Endothelial cell of umbilical vein (primary cell): ENCODE measurements around the gene GALNT2.

ENCODE experiments used
- EZH2 ChIP-seq: IDR thresholded peaks from 2 replicates; pipeline ENCODE4 v1.6.1; 2012; ENCODE audit warnings: borderline replicate concordance, low read depth, mild to moderate bottlenecking, moderate library complexity, low read length, inconsistent platforms; ENCODE audit not compliant: severe bottlenecking
- FOS ChIP-seq: IDR thresholded peaks from 2 replicates; pipeline ENCODE4 v1.6.1; 2011; ENCODE audit warnings: mild to moderate bottlenecking, low read length, moderate library complexity, borderline replicate concordance; ENCODE audit not compliant: insufficient read depth
- GATA2 ChIP-seq: IDR thresholded peaks from 2 replicates; pipeline ENCODE4 v1.7.0; 2011; ENCODE audit warnings: low read depth, mild to moderate bottlenecking, moderate library complexity, mixed read lengths, low read length; ENCODE audit not compliant: insufficient read length, insufficient read depth
- JUN ChIP-seq: IDR thresholded peaks from 2 replicates; pipeline ENCODE4 v1.6.1; 2011; ENCODE audit warnings: borderline replicate concordance, low read depth; ENCODE audit not compliant: insufficient read length, insufficient read depth
- POLR2A ChIP-seq: IDR thresholded peaks from 2 replicates; pipeline ENCODE4 v1.6.1; 2012; ENCODE audit warnings: low read depth, mild to moderate bottlenecking, control low read depth, low read length
- POLR2AphosphoS5 ChIP-seq: IDR thresholded peaks from 2 replicates; pipeline ENCODE4 v1.6.1; 2012; ENCODE audit warnings: low read depth, mild to moderate bottlenecking, control low read depth, low read length, moderate library complexity; ENCODE audit not compliant: insufficient read depth
- TF ChIP-seq, protein P1 (sequence below), 2 donors: IDR thresholded peaks; 1 replicate in 1 of 2; 2 replicates in 1 of 2; pipeline ENCODE4 v1.5.1; 2011; ENCODE audit warnings: low read length in 2 of 2, mild to moderate bottlenecking in 2 of 2, moderate library complexity in 2 of 2, control low read depth in 1 of 2, inconsistent platforms in 1 of 2, low read depth in 1 of 2; ENCODE audit not compliant: insufficient read depth in 1 of 2; ENCODE audit errors: extremely low read depth in 1 of 2
- TF ChIP-seq, protein P2 (sequence below): IDR thresholded peaks from 2 replicates; pipeline ENCODE4 v1.6.1; 2011; ENCODE audit not compliant: insufficient read depth, insufficient read length

DNA sequence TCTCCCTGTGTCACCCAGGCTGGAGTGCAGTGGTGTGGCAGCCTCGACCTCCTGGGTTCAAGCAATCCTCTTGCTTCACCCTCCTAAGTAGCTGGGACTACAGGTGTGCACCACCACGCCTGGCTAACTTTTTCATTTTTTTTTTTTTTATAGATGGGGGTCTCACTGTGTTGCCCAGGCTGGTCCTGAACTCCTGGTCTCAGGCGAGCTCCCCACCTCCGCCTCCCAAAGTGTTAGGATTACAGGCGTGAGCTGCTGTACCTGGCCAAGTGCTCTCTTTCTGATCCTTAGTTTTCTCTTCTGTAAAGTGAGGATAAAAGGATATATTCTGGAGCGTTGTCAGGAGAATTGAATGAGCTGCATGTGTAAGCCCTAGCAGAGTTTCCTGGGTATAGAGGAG, 68.7 kb downstream of the GALNT2 start:
- TF ChIP-seq POLR2A (no peak), JUN (no peak), POLR2AphosphoS5 (no peak), EZH2 (no peak), GATA2 (no peak), FOS (no peak)
- TF ChIP-seq, protein P1, sequence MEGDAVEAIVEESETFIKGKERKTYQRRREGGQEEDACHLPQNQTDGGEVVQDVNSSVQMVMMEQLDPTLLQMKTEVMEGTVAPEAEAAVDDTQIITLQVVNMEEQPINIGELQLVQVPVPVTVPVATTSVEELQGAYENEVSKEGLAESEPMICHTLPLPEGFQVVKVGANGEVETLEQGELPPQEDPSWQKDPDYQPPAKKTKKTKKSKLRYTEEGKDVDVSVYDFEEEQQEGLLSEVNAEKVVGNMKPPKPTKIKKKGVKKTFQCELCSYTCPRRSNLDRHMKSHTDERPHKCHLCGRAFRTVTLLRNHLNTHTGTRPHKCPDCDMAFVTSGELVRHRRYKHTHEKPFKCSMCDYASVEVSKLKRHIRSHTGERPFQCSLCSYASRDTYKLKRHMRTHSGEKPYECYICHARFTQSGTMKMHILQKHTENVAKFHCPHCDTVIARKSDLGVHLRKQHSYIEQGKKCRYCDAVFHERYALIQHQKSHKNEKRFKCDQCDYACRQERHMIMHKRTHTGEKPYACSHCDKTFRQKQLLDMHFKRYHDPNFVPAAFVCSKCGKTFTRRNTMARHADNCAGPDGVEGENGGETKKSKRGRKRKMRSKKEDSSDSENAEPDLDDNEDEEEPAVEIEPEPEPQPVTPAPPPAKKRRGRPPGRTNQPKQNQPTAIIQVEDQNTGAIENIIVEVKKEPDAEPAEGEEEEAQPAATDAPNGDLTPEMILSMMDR (IDR thresholded peaks at IDR 0.05; ENCODE audit: extremely low read depth in 1 of 2, insufficient read depth in 1 of 2, low read depth in 1 of 2, low read length in 2 of 2) = no peak
- TF ChIP-seq, protein P2, sequence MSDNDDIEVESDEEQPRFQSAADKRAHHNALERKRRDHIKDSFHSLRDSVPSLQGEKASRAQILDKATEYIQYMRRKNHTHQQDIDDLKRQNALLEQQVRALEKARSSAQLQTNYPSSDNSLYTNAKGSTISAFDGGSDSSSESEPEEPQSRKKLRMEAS = no peak
